Measurements from ENCODE around the gene AZU1. TPM values are rescaled to one million over a fixed set of nuclear protein-coding genes. Genes with fewer than 3 reads are reported as not detected.
"Not testable (repeated sequence)": the region's sequence is repeated elsewhere in the genome, so short reads cannot be mapped to it uniquely, and the experiment has no call there.

Gene AZU1
- total and polyA plus RNA-seq, 8 donors, result 1.3 to 4.7 (median 2.3) TPM

GRCh38 chr19:853014-853585 is 25.5 kb downstream of the AZU1 start:
- peaks cover 6 to 36% of the 10 kb centered on the region in 2 donors for H3K4me1 ChIP-seq
- H3K36me3 ChIP-seq, result no peaks in the 10 kb centered on the region
- no peak for DNase-seq
- H3K9me3 ChIP-seq, result no peaks in the 10 kb centered on the region
- peak overlapping the region in 1 of 2 donors; percentile 24 for H3K4me3 ChIP-seq
- TF ChIP-seq, protein P1, sequence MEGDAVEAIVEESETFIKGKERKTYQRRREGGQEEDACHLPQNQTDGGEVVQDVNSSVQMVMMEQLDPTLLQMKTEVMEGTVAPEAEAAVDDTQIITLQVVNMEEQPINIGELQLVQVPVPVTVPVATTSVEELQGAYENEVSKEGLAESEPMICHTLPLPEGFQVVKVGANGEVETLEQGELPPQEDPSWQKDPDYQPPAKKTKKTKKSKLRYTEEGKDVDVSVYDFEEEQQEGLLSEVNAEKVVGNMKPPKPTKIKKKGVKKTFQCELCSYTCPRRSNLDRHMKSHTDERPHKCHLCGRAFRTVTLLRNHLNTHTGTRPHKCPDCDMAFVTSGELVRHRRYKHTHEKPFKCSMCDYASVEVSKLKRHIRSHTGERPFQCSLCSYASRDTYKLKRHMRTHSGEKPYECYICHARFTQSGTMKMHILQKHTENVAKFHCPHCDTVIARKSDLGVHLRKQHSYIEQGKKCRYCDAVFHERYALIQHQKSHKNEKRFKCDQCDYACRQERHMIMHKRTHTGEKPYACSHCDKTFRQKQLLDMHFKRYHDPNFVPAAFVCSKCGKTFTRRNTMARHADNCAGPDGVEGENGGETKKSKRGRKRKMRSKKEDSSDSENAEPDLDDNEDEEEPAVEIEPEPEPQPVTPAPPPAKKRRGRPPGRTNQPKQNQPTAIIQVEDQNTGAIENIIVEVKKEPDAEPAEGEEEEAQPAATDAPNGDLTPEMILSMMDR (IDR thresholded peaks at IDR 0.05), result no peak
- peaks cover 9 to 48% of the 10 kb centered on the region in 2 donors for H3K27me3 ChIP-seq
- no peak overlapping the region for H3K27ac ChIP-seq
- intact Hi-C loops (cut with DNase I), result loop anchor here in 1 of 2 donors (10.0 kb wide), 1 partner anchor 88 kb away; no protein-coding TSS in a partner anchor
- ATAC-seq, result no peak

- H3K9me3 ChIP-seq, H3K4me3 ChIP-seq, DNase-seq, ATAC-seq, H3K36me3 ChIP-seq, H3K27ac ChIP-seq: not testable (repeated sequence)
- intact Hi-C loops (cut with DNase I), result loop anchor here in 1 of 2 donors (10.0 kb wide), 1 partner anchor 89 kb away; no protein-coding TSS in a partner anchor
- Histone ChIP-seq H3K4me1 (peaks cover 6 to 32% of the 10 kb centered on the region in 2 donors), H3K27me3 (peaks cover 9 to 45% of the 10 kb centered on the region in 2 donors)
Measured at GRCh38 chr19:853614-854220, 26.1 kb downstream of the AZU1 start.

DNA sequence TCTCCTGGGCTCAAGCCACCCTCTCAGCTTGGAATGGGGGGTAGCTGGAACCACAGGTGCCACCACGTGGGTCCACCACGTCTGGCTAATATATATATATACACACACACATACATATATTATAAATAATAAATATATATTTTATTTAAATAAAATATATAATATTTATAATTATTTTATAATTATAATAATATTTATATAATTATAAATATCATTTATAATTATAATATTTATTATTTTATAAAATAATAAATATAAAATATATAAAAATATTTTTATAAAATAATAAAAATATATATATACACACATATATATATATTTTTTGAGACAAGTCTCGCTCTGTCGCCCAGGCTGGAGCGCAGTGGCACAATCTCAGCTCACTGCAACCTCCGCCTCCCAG is 26.9 kb downstream of the AZU1 start:
- Histone ChIP-seq H3K4me1 (peaks cover 6 to 40% of the 10 kb centered on the region in 2 donors), H3K27me3 (peaks cover 9 to 52% of the 10 kb centered on the region in 2 donors), H3K36me3 (no peaks in the 10 kb centered on the region), H3K9me3 (no peaks in the 10 kb centered on the region), H3K27ac (no peak overlapping the region), H3K4me3 (no peak overlapping the region)
- DNase-seq (no peak), ATAC-seq (no peak)
- TF ChIP-seq, protein P1 (IDR thresholded peaks at IDR 0.05), result no peak
- intact Hi-C loops (cut with DNase I), result loop anchor here in 1 of 2 donors (10.0 kb wide), 1 partner anchor 90 kb away; no protein-coding TSS in a partner anchor

- ATAC-seq, result no peak
- DNase-seq, result no peak
- Histone ChIP-seq H3K4me3 (no peak overlapping the region), H3K36me3 (no peaks in the 10 kb centered on the region), H3K27ac (no peak overlapping the region), H3K27me3 (peaks cover 9 to 58% of the 10 kb centered on the region in 2 donors), H3K4me1 (peaks cover 6 to 46% of the 10 kb centered on the region in 2 donors), H3K9me3 (no peaks in the 10 kb centered on the region)
- TF ChIP-seq, protein P1 (IDR thresholded peaks at IDR 0.05), result no peak
- intact Hi-C loops (cut with DNase I), result loop anchor here in 1 of 2 donors (5.0 to 10.0 kb wide), 2 partner anchors 62 to 90 kb away; partner anchors contain the start of gene KISS1R
Measured at GRCh38 chr19:855142-855541, 27.5 kb downstream of the AZU1 start.

DNA sequence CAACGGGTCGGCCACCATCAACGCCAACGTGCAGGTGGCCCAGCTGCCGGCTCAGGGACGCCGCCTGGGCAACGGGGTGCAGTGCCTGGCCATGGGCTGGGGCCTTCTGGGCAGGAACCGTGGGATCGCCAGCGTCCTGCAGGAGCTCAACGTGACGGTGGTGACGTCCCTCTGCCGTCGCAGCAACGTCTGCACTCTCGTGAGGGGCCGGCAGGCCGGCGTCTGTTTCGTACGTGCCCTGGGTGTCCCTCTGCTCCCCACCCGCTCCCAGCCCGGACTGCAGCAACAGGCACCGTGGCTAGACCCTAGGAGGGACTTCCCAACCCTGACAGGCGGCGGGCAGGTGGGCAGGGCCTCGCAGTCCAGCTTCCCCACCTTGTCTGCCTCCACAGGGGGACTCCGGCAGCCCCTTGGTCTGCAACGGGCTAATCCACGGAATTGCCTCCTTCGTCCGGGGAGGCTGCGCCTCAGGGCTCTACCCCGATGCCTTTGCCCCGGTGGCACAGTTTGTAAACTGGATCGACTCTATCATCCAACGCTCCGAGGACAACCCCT is 28.0 kb downstream of the AZU1 start:
- intact Hi-C loops (cut with DNase I), result loop anchor here in 1 of 2 donors (5.0 to 10.0 kb wide), 2 partner anchors 62 to 91 kb away; partner anchors contain the start of gene KISS1R
- H3K27me3 ChIP-seq, result peaks cover 9 to 61% of the 10 kb centered on the region in 2 donors
- peaks cover 3 to 46% of the 10 kb centered on the region in 2 donors for H3K4me1 ChIP-seq
- no peak overlapping the region for H3K4me3 ChIP-seq
- no peak overlapping the region for H3K27ac ChIP-seq
- no peaks in the 10 kb centered on the region for H3K9me3 ChIP-seq
- no peaks in the 10 kb centered on the region for H3K36me3 ChIP-seq
- DNase-seq (no peak), ATAC-seq (no peak)
- TF ChIP-seq, protein P1 (IDR thresholded peaks at IDR 0.05), result no peak
